HepG2 (cell line): ENCODE data around the gene RLF. TPM values are rescaled to one million over a fixed set of nuclear protein-coding genes. Genes with fewer than 3 reads are reported as not detected.
A peak's percentile ranks its signal among the peaks of the same experiment; 100 is the strongest.

ENCODE experiments used
- ATAC-seq: fragments of 200-7000 bp; cut with Tn5 transposase; 3 replicates; pipeline ENCODE4 v1.9.1; 2020; ENCODE audit warnings: mild to moderate bottlenecking, moderate library complexity
- BruUV-seq: library from RNA; stranded (reverse); fragments of 400-500 nt; replicated peaks from 2 replicates; lab custom pipeline; 2021; lab: Mats Ljungman, UMichigan
- CTCF ChIA-PET: fragments of 300-600 bp; formaldehyde crosslinking; extraction: SDS; loops from one replicate; lab custom pipeline; 2021; ENCODE audit warnings: low total read pairs, inconsistent platforms, low intra/inter-chr PET ratio; lab: Yijun Ruan, JAX
- POLR2A ChIA-PET: fragments of 350-600 bp; sonication (Branson Sonifier 250); formaldehyde crosslinking; loops from one replicate; lab custom pipeline; 2020; ENCODE audit warnings: antibody characterized with exemption, inconsistent platforms; lab: Yijun Ruan, JAX
- DNase-seq: peaks from one replicate; pipeline ENCODE4 v3.0.0-alpha.2; 2015; ENCODE audit warnings: low spot score
- FAIRE-seq: peaks from 3 replicates; lab custom pipeline; 2011; peaks lifted over from hg19 to GRCh38; lab: Jason Lieb, UNC
- H2AFZ ChIP-seq: one replicate; pipeline ENCODE4 v1.6.1; 2011; ENCODE audit warnings: low read length, inconsistent platforms
- H3K27ac ChIP-seq: fragments of 300-600 bp; 3 replicates; pipeline ENCODE4 v1.8.0; 2011; ENCODE audit warnings: mixed run types, mild to moderate bottlenecking, mixed read lengths, low read length, inconsistent platforms; ENCODE audit not compliant: insufficient read depth; ENCODE audit errors: extremely low read length
- H3K27me3 ChIP-seq, 2 experiments: fragments of 200-600 bp in 1 of 2; 2 replicates in 1 of 2; 3 replicates in 1 of 2; pipeline versions ENCODE4 v1.6.0 to v1.8.0; 2011; ENCODE audit warnings: low read length in 2 of 2, mild to moderate bottlenecking in 2 of 2, moderate library complexity in 2 of 2, inconsistent platforms in 1 of 2; ENCODE audit not compliant: insufficient read depth in 2 of 2, control insufficient read depth in 1 of 2
- H3K36me3 ChIP-seq, 2 experiments: fragments of 200-600 bp in 1 of 2; replicated peaks in 1 of 2; 2 replicates in 1 of 2; 3 replicates in 1 of 2; pipeline versions ENCODE4 v1.5.1 to v1.8.0; 2011; ENCODE audit warnings: low read length in 2 of 2, inconsistent platforms in 1 of 2; ENCODE audit not compliant: insufficient read depth in 2 of 2, control insufficient read depth in 1 of 2
- H3K4me1 ChIP-seq: 2 replicates; pipeline ENCODE4 v1.5.1; 2012; ENCODE audit warnings: low read length, inconsistent platforms; ENCODE audit not compliant: insufficient read depth
- H3K4me2 ChIP-seq: 2 replicates; pipeline ENCODE4 v1.6.0; 2011; ENCODE audit warnings: low read depth, low read length, inconsistent platforms
- H3K4me3 ChIP-seq, 3 experiments: fragments of 200-600 bp in 1 of 3; sonication (generic), shearing (Covaris generic) in 1 of 3; replicated peaks in 1 of 3; 2 replicates each; pipeline ENCODE4 v1.5.1; 2011 to 2016; ENCODE audit warnings: low read length in 3 of 3, inconsistent platforms in 2 of 3, low read depth in 2 of 3, mild to moderate bottlenecking in 2 of 3, control low read depth in 1 of 3, mixed read lengths in 1 of 3; ENCODE audit not compliant: insufficient read depth in 1 of 3
- H3K79me2 ChIP-seq: one replicate; pipeline ENCODE4 v1.6.1; 2011; ENCODE audit warnings: low read length, inconsistent platforms; ENCODE audit not compliant: insufficient read depth
- H3K9ac ChIP-seq: 2 replicates; pipeline ENCODE4 v1.6.0; 2011; ENCODE audit warnings: mild to moderate bottlenecking, low read depth, low read length, inconsistent platforms; ENCODE audit not compliant: insufficient read depth
- H3K9me3 ChIP-seq: 2 replicates; pipeline ENCODE4 v1.5.1; 2012; ENCODE audit warnings: mild to moderate bottlenecking, low read length
- H4K20me1 ChIP-seq: 2 replicates; pipeline ENCODE4 v1.6.0; 2011; ENCODE audit warnings: inconsistent platforms, mild to moderate bottlenecking, low read length, moderate library complexity; ENCODE audit not compliant: insufficient read depth
- AGO2 ChIP-seq: fragments of 200-400 bp; formaldehyde crosslinking; optimal IDR thresholded peaks from 2 replicates; pipeline ENCODE3; 2017; ENCODE audit warnings: mild to moderate bottlenecking, low read depth, low read length, moderate library complexity
- ARHGAP35 ChIP-seq: sonication (generic); formaldehyde crosslinking; IDR thresholded peaks from 2 replicates; pipeline ENCODE4 v1.9.0; 2022; ENCODE audit warnings: mild to moderate bottlenecking, inconsistent platforms, moderate library complexity, missing genetic modification reagents, borderline replicate concordance
- CREB1 ChIP-seq, 2 experiments: fragments of 450-650 bp in 1 of 2; IDR thresholded peaks; 2 replicates each; pipeline ENCODE4 v1.6.1; 2016 to 2017; ENCODE audit warnings: control low read depth in 1 of 2, mild to moderate bottlenecking in 1 of 2, missing compliant biosample characterization in 1 of 2, missing genetic modification characterization in 1 of 2
- NR3C1 ChIP-seq: sonication (generic); formaldehyde crosslinking; IDR thresholded peaks from 2 replicates; pipeline ENCODE4 v1.4.0; 2020; ENCODE audit warnings: missing genetic modification reagents
- SNAPC5 ChIP-seq: sonication (generic); formaldehyde crosslinking; IDR thresholded peaks from 2 replicates; pipeline ENCODE4 v1.8.1; 2023; ENCODE audit warnings: mild to moderate bottlenecking, missing genetic modification reagents, borderline replicate concordance
- ZBTB1 ChIP-seq: sonication (generic); formaldehyde crosslinking; IDR thresholded peaks from 2 replicates; pipeline ENCODE4 v1.4.0; 2020; ENCODE audit warnings: missing genetic modification reagents, borderline replicate concordance
- ZFY ChIP-seq: sonication (generic); formaldehyde crosslinking; IDR thresholded peaks from 2 replicates; pipeline ENCODE4 v1.4.0; 2020; ENCODE audit warnings: missing genetic modification reagents
- ZNF121 ChIP-seq: sonication (generic); formaldehyde crosslinking; IDR thresholded peaks from 2 replicates; pipeline ENCODE4 v1.5.0; 2020; ENCODE audit warnings: mild to moderate bottlenecking, missing genetic modification reagents
- ZNF362 ChIP-seq: sonication (generic); formaldehyde crosslinking; IDR thresholded peaks from 2 replicates; pipeline ENCODE4 v1.4.0; 2020; ENCODE audit warnings: missing genetic modification reagents, mild to moderate bottlenecking, borderline replicate concordance
- ZXDC ChIP-seq: sonication (generic); formaldehyde crosslinking; IDR thresholded peaks from 2 replicates; pipeline ENCODE4 v1.5.0; 2020; ENCODE audit warnings: mild to moderate bottlenecking, missing genetic modification reagents
- WGBS: methylation state at CpG from one replicate; pipeline ENCODE4 v1.1.6; 2017; ENCODE audit warnings: low lambda C conversion rate; 5-methylcytosine and 5-hydroxymethylcytosine counted together
- in situ Hi-C: cut with HindIII; loops from 2 replicates; pipeline ENCODE4 v1.10.0; 2017; ENCODE audit warnings: low pct_unique_long_range_greater_than_20kb; ENCODE audit not compliant: extremely low pct_ligation_motif_present
- intact Hi-C: fragments of 100-400 bp; cut with micrococcal nuclease; formaldehyde crosslinking; loops from one replicate; pipeline ENCODE4 v1.10.0; 2022; ENCODE audit not compliant: unreplicated experiment
- polyA plus RNA-seq, 8 experiments: library from polyadenylated mRNA; depleted of rRNA in 3 of 8; stranded (reverse) in 7 of 8; unstranded in 1 of 8; fragments of >200 nt; fragmentation: Illumina TruSeq in 4 of 8; extraction: Trizol in 4 of 8; gene quantifications; 2 replicates each; pipeline versions ENCODE4 v1.2.1 to v1.2.3, GENCODE V29; 2011 to 2016; ENCODE audit warnings: low read depth in 4 of 8, missing spikeins in 1 of 8, mixed read lengths in 1 of 8; ENCODE audit not compliant: insufficient read depth in 1 of 8
- total RNA-seq, 5 experiments: library from RNA; depleted of rRNA; stranded (reverse); fragments of >200 nt; fragmentation: Illumina TruSeq; extraction: Trizol; gene quantifications; 2 replicates each; pipeline ENCODE4 v1.2.3, GENCODE V29; 2016; ENCODE audit warnings: low read depth in 1 of 5

Gene RLF
- total and polyA plus RNA-seq, 2 of the 13 experiments (the other 11 are each of a cell fraction or from before 2014, with no cell fraction given), result 9.0 to 15.7 TPM

- TF ChIP-seq AGO2, result no peak
- TF ChIP-seq ARHGAP35, result no peak
- no peak for TF ChIP-seq SNAPC5 (CRISPR knock-in tag)
- no peak for TF ChIP-seq ZXDC (CRISPR knock-in tag)
- 0 out of 2 replicates have a peak, but pooled peaks have one; percentile 28 for TF ChIP-seq ZNF121 (CRISPR knock-in tag)
- TF ChIP-seq CREB1 (IDR thresholded peaks at IDR 0.05), result no peak
- TF ChIP-seq CREB1 (CRISPR knock-in tag; IDR thresholded peaks at IDR 0.05), result 0 out of 2 replicates have a peak, but pooled peaks have one; percentile 27
- TF ChIP-seq ZNF362 (CRISPR knock-in tag), result peak; percentile 46; the same call in 1 of the 2 replicates
- no peak for TF ChIP-seq ZBTB1 (CRISPR knock-in tag)
- no peak for TF ChIP-seq NR3C1 (CRISPR knock-in tag)
- no peak for TF ChIP-seq ZFY (CRISPR knock-in tag)
- H3K36me3 ChIP-seq, result peaks cover 4 to 20% of the 10 kb centered on the region in 2 experiments; a peak in 4 of 5 replicates
- 0 out of 3 replicates have a peak, but pooled peaks have one; percentile 8 for ATAC-seq
- FAIRE-seq, result no peak
- no TSS peak for BruUV-seq
- DNase-seq, result no peak
- no peaks in the 10 kb centered on the region for H3K9me3 ChIP-seq
- no peak overlapping the region for H3K27ac ChIP-seq
- no peak overlapping the region for H3K4me3 ChIP-seq
- intact Hi-C loops (no loop called here), in situ Hi-C loops (no loop called here)
- H3K4me2 ChIP-seq, result no peak overlapping the region
- WGBS, result 15% methylated on average over 2 of the region's 2 CpGs
- H3K9ac ChIP-seq, result no peak overlapping the region
- H3K27me3 ChIP-seq, result no peaks in the 10 kb centered on the region
- peaks cover 42% of the 10 kb centered on the region for H3K4me1 ChIP-seq
- no peaks in the 10 kb centered on the region for H3K79me2 ChIP-seq
- ChIA-PET CTCF (no interaction called here), POLR2A (interaction anchor here (1.5 kb wide), 1 partner anchor 72 kb away, joined by 3 read pairs; no protein-coding TSS in a partner anchor)
- no peak overlapping the region for H2AFZ ChIP-seq
- no peaks in the 10 kb centered on the region for H4K20me1 ChIP-seq
Measured at GRCh38 chr1:40243351-40243750, 82.2 kb downstream of the RLF start.
